Eye (tissue), 1 donor: Measurements from ENCODE around the gene KCNQ1.

Experiments
- DNase-seq: peaks from one replicate; pipeline ENCODE4 v3.0.0-alpha.2; 2015

Gene KCNQ1

GRCh38 chr11:2539371-2540222 is 94.8 kb downstream of the KCNQ1 start:
- peak; percentile 52 for DNase-seq

GRCh38 chr11:2540223-2540991 is 95.6 kb downstream of the KCNQ1 start:
- DNase-seq, result no peak

- DNase-seq, result no peak
Observed at GRCh38 chr11:2540992-2541680, 96.3 kb downstream of the KCNQ1 start.

- DNase-seq, result no peak
Observed at GRCh38 chr11:2541881-2542361, 97.1 kb downstream of the KCNQ1 start.

GRCh38 chr11:2542406-2542805 is 97.6 kb downstream of the KCNQ1 start:
- no peak for DNase-seq

- DNase-seq, result no peak
Observed at GRCh38 chr11:2547806-2548205, 103.0 kb downstream of the KCNQ1 start.

- DNase-seq, result no peak
Observed at GRCh38 chr11:2548596-2548995, 103.8 kb downstream of the KCNQ1 start.

- DNase-seq, result no peak
Observed at GRCh38 chr11:2549080-2549479, 104.3 kb downstream of the KCNQ1 start.

GRCh38 chr11:2549491-2549875 is 104.7 kb downstream of the KCNQ1 start:
- no peak for DNase-seq

GRCh38 chr11:2549876-2550605 is 105.2 kb downstream of the KCNQ1 start:
- no peak for DNase-seq

- DNase-seq, result no peak
Observed at GRCh38 chr11:2550606-2550970, 105.8 kb downstream of the KCNQ1 start.

GRCh38 chr11:2551131-2551530 is 106.3 kb downstream of the KCNQ1 start:
- DNase-seq, result no peak

- DNase-seq, result no peak
Observed at GRCh38 chr11:2552210-2552609, 107.4 kb downstream of the KCNQ1 start.

GRCh38 chr11:2553198-2553597 is 108.4 kb downstream of the KCNQ1 start:
- no peak for DNase-seq

GRCh38 chr11:2553886-2554285 is 109.1 kb downstream of the KCNQ1 start:
- no peak for DNase-seq

- no peak for DNase-seq
Observed at GRCh38 chr11:2554338-2555207, 109.8 kb downstream of the KCNQ1 start.

GRCh38 chr11:2555336-2555735 is 110.5 kb downstream of the KCNQ1 start:
- DNase-seq, result no peak

GRCh38 chr11:2555891-2556290 is 111.1 kb downstream of the KCNQ1 start:
- no peak for DNase-seq

- DNase-seq, result no peak
Observed at GRCh38 chr11:2557381-2557780, 112.6 kb downstream of the KCNQ1 start.

GRCh38 chr11:2558397-2558796 is 113.6 kb downstream of the KCNQ1 start:
- no peak for DNase-seq

- DNase-seq, result no peak
Observed at GRCh38 chr11:2558861-2559526, 114.2 kb downstream of the KCNQ1 start.
